DMS114 treated with DMSO at 0.1 percent for 48 hours (cell line): Measurements from ENCODE around the gene COL6A3.
"Not testable (repeated sequence)": the region's sequence is repeated elsewhere in the genome, so short reads cannot be mapped to it uniquely, and the experiment has no call there.

Source experiments
- DNase-seq: peaks from one replicate; lab custom pipeline; 2025; ENCODE audit not compliant: unreplicated experiment; lab: John Stamatoyannopoulos, UW

COL6A3 gene

GRCh38 chr2:237320801-237321560 lies 93.0 kb downstream of the COL6A3 start:
- no peak for DNase-seq

DNA sequence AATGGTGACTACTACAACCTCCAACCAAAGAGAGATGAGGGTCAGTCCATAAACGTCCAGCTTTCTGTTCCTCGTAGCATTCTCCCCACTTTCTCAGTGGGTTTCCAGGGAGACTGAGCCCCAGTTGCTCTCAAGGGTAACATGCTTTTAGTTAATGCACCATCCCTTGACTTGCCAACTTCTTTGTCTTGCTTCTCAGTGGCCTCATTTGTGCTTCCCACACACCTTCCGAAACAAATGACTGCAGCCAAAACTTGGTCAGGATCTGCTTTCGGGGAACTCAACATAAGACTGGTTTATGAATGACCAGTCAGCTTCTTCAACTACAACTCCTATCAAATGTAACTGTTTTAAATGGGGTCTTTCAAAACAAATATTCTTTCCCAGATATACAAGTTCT lies 94.1 kb downstream of the COL6A3 start:
- DNase-seq, result no peak

DNA sequence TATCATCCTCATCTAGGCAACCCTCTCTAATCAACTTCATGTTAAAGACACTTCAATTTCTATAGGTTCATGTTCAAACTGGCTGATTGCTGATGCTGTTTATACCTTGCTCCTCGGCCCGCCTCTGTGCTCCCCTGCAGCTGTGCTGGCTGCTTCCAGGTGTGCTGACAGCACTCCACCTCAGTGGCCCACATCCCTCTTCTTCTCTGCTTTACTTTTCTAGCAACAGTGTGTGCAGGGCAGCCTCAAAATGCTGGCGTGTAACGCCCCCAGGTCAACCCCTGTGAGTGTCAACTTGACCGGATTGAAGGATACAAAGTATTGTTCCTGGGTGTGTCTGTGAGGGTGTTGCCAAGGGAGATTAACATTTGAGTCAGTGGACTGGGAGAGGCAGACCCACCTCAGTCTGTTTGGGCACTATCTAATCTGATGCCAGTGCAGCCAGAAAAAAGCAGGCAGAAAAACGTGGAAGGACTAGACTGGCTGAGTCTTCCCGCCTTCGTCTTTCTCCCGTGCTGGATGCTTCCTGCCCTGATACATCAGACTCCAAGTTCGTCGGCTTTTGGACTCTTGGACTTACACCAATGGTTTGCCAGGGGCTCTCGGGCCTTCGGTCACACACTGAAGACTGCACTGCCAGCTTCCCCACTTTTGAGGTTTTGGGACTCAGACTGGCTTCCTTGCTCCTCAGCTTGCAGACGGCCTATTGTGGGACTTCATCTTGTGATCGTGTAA lies 94.7 kb downstream of the COL6A3 start:
- DNase-seq, result no peak

GRCh38 chr2:237316339-237316738 lies 97.6 kb downstream of the COL6A3 start:
- no peak for DNase-seq

DNA sequence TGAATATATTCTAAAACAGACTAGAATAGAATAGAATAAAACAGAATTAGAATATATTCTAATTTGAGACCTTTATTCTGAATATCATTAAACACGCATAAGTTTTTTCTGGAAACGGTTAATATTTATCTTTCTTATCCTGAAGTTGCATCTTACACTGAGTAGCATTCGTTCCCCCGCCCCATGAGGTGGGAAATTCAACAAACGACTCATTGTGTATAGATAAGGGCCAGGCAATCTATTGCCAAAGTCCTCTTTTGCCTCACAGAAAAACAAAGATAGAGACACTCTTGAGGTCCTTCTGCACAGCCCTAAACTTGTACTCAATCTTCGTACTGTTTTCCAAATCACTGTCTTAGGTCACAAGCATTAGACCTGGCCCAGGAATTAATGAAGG lies 98.1 kb downstream of the COL6A3 start:
- no peak for DNase-seq

DNA sequence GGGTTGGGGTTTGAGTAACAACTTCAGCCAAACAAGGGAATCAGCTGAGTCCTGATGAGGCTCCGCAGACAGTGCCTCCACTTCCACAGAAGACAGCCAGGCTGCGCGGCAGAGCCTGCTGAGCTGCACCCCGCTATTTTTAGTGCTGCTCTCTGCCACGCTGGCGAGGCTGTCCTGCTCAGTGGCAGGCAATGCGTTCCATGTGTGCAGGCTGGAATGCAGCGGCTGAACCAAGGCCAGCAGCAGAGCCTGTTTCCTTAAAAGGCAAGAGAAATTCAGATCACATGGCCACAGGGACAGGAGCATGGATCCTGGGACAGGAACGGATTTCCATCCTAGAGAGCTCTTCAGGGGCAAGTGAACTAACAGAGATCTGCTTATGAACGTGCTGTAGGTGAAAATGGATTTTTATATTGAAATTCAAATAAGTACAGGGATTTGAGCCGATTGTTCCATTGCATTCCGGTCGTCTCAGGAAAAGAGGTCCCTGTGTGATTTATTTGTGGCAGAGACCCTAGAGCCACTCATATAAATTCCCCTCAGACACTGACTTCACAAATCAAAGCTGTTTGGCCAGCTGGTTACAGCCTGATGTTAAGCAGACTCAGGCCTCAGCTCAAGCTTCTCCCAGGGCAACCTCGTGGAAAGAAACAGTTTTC lies 98.7 kb downstream of the COL6A3 start:
- DNase-seq, result no peak

DNA sequence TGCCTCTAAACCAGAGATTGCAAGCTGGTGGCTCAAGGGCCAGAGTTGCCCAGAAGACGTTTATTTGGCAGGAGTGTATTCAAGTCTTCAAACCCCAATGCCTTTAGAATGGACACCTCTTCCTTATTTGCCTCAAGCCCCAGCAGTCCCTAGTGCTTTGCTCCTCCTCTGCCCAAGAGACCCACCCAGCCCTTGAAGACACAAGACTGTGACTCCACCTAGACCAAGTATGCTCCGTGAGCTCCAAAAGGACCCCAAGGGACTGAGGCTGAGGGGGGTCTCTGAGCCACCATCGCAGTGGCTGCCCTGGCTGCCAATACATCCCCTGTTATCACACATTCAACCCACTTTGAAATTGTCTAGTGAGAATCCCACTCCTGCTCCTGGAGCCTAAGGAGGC lies 99.3 kb downstream of the COL6A3 start:
- DNase-seq, result no peak

GRCh38 chr2:237314198-237314597 lies 99.8 kb downstream of the COL6A3 start:
- DNase-seq, result no peak

GRCh38 chr2:237312021-237312755 lies 101.8 kb downstream of the COL6A3 start:
- no peak for DNase-seq

DNA sequence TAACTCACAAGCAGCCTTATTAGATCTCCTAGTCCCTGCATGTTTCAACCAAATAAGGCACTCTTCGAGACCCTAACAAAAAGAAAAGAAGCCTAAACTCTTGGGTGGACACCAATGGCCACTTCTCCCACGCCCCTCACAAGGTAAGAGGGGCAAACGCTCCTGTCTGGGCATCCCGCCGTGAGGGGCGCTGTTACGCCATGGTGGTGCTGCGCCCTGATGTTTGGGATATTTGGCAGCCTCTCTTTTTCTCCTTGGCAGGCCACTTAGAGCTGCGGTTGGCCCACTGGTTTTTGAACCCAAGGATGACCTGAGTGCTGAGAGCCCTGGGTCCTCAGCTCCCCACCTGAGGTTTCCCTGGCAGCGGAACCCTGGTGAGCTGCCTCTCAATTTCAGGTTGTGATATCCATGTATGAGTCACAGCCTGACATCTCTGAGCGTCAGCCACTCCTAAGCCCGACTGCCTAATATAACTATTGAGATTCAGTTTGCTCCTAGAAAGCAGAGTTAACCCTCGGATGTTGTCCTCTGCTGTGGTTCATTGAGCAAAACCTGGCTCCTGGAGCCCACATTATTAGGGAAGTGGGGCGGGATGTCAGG lies 103.3 kb downstream of the COL6A3 start:
- DNase-seq, result no peak

DNA sequence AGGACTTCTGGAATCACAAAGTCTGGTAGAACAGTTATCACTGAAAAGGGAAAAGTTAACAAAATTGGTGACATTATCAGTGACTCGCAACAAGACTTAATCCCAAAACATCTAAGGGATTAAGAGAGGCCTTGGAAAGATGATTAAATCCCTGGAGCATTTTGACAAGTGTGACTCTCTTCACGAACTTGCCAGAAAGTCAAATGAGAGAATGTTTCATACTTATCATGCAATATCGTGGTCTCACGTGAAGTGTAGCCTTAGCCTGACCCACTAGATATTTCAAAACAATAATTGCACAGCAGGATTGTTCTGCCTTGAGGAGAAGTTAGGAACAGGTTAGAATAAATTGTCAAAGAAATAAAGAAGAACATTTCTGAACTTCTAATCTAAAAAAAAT lies 104.5 kb downstream of the COL6A3 start:
- DNase-seq, result no peak

GRCh38 chr2:237309011-237309410 lies 105.0 kb downstream of the COL6A3 start:
- no peak for DNase-seq

GRCh38 chr2:237307474-237307873 lies 106.5 kb downstream of the COL6A3 start:
- no peak for DNase-seq

DNA sequence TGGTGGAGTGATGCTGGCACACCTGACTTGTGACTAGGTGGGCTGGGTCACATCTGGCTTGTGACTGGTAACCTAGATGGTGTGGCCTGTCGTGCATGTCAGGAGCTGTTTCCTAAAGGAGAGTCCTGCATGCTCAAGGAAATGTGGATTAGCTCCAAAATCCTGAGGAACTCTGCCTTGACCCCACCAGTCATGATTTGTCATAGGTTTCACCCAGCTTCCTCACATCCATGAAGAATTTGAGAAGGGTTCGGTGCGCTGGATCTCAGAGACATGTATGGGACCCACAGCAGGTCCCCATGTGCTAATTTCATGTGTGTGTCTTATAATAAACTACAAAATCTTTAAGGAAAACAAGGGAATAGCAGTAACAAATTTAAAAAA lies 107.2 kb downstream of the COL6A3 start:
- DNase-seq, result no peak

DNA sequence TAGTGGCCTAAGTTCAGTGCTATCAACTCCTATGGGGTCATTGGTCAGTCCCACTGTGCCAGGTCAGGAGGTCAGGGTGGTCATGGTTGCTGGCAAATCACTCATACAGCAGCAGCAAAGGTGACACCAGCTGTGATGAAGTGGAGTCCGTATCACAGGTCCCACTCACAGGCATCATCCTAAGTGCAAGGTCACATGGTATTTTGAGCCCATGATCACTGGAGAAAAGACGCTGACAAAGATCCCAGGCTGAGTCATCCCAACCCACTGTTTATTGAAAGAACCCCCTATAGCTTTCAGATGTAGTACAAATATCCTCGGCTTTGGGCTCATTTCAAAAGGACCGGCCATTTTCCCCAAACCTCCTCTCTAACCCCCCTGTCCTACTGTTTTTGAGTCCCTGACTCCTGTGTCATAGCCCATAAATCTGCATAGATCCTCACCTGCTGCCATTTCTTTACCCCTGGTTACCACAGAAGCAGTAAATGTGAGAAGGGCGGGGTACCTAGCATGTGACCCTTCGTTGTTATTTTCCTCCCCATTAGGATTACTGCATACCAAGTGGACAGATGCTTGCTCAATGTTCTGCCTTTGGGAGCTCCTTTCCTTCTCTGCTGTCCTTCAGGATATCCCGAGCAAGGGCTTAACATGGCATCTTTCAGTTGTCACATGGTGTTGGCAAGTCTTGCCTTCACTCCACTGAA lies 107.7 kb downstream of the COL6A3 start:
- DNase-seq, result no peak

DNA sequence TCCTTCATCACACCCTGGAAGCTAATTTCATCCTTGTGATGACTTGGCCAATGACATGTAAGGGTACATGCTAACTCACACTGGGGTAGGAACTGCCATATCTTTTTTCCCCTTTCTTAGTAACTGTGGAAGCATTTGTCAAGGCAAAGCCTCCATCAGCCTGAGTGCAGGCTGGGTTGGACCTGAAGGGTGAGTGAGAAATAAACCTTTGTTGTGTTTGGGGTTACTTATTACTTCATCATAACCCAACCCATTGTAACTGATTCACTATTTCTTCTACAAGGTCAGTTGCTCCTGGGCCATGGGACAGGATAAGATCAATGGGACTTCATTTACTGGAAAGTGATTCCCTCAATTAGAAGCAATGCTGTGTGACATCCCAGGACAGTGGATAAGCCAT lies 108.4 kb downstream of the COL6A3 start:
- no peak for DNase-seq

DNA sequence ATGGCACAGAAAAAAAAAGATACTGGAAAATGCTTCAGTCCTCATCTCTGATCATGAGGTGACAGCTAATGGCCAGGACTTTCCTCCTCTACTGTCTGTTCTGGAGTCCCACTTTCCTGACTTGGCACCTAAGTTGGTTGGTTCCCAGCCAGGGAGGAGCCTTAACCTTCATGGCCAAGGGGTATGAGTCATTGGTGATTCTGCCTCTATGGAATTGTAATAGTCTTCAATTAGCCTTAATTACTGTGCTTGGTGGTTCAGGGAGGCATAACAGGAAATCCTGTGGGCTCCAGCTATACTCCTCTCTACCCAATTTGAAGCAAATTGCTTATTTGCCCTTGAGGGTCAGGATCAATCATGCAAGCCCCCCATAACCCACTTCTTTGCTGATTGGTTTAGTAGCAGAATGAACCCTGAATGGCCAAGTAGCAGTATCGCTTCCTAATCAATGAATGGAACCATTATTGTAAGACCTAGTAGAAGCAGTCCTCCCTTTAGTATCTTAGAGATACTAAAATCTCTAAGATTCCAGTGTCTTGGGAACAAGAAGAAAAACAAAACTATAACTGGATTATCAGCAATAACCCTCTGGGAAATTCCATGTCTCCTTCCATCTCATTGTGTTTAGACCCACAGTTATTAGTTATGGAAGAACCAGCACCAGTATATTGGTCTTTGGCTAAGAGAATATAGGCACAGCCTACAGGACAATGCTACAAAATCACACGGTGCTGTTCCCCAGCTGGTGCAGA lies 109.0 kb downstream of the COL6A3 start:
- DNase-seq, result no peak

DNA sequence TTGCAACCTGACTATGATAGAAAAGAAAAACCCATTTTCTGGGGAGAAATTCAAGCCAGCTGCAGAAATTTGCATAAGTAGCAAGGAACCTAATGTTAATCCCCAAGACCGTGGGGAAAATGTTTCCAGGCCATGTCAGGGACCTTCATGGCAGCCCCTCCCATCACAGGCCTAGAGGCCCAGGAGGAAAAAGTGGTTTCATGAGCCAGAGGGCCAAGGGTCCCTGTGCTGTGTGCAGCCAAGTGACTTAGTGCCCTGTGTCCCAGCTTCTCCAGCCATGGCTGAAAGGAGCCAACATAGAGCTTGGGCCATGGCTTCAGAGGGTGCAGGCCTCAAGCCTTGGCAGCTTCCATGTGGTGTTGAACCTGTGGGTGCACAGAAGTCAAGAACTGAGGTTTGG lies 110.7 kb downstream of the COL6A3 start:
- not testable (repeated sequence) for DNase-seq

DNA sequence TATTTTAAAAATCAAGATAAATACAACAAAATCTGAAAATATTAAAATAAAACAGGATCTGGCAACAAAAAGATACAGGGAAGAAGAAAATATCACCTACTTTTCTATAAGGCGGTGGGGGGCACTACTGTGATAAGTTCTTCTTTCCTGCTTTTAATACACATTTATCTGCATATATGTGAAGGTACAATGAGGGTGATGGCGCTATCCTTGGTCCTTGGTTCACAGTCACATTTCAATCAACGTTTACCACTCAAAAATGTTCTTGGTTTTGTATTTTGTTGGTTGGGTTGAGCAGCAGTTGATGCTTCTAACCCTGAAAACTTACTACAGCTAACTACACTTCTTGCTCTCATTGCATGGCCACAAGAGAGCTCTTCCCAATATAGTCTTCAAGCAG lies 112.4 kb downstream of the COL6A3 start:
- DNase-seq, result no peak

- DNase-seq, result no peak
These were observed 113.2 kb downstream of the COL6A3 start for GRCh38 chr2:237300739-237301138.
